Measurements from ENCODE around the gene JPH2. TPM values are rescaled to one million over a fixed set of nuclear protein-coding genes. Genes with fewer than 3 reads are reported as not detected.

Gene JPH2
- total RNA-seq: 0.22 TPM in 1 of 2 replicates, not detected in the other

GRCh38 chr20:44187054-44187771, at the start of gene JPH2:
TSS of gene JPH2 (minus strand) at chr20:44187188. CDS start at chr20:44186705, 483 bp downstream.

GRCh38 chr20:44210406-44211176, 23.6 kb upstream of the JPH2 start, which contains the start of gene OSER1:
TSS of gene OSER1 (minus strand) at chr20:44210771. CDS start at chr20:44206957, 3,814 bp downstream.

Other genes with a start within 250 kb of the JPH2 start
- gene OSER1, start 23.6 kb upstream of the JPH2 start, total RNA-seq: 39.3 and 40.7 TPM in 2 replicates
- not detected in 2 replicates for gene GDAP1L1, start 60.1 kb upstream of the JPH2 start, total RNA-seq
- gene FITM2, start 124.0 kb upstream of the JPH2 start, total RNA-seq: 6.8 and 7.6 TPM in 2 replicates
- gene R3HDML, start 149.9 kb upstream of the JPH2 start, total RNA-seq: not detected in 2 replicates
- not detected in 2 replicates for gene HNF4A, start 168.5 kb upstream of the JPH2 start, total RNA-seq